B cell (primary cell): ENCODE results near the gene FBXO28. TPM values are rescaled to one million over a fixed set of nuclear protein-coding genes. Genes with fewer than 3 reads are reported as not detected.

ENCODE experiments used
- ATAC-seq: fragments of 200-7000 bp; cut with Tn5 transposase; one replicate; pipeline ENCODE4 v1.10.0; 2021; ENCODE audit warnings: low read depth, mild to moderate bottlenecking, moderate number of reproducible peaks, moderate library complexity
- CTCF ChIA-PET: fragments of 350-600 bp; sonication (Branson Sonifier 250); formaldehyde crosslinking; loops from one replicate; lab custom pipeline; 2021; ENCODE audit warnings: antibody characterized with exemption, inconsistent platforms; lab: Charles Lee
- POLR2A ChIA-PET: fragments of 350-600 bp; sonication (Branson Sonifier 250); formaldehyde crosslinking; loops from one replicate; lab custom pipeline; 2021; ENCODE audit warnings: antibody characterized with exemption; lab: Charles Lee
- DNase-seq: peaks from one replicate; pipeline ENCODE4 v3.0.0; 2013
- H2AFZ ChIP-seq: 2 replicates; pipeline ENCODE4 v1.6.1; 2012; ENCODE audit warnings: mild to moderate bottlenecking, low read depth, low read length; ENCODE audit not compliant: insufficient read depth, poor library complexity, severe bottlenecking
- H3K27ac ChIP-seq, 2 donors: 1 replicate in 1 of 2; 2 replicates in 1 of 2; pipeline ENCODE4 v1.5.1; 2012 to 2013; ENCODE audit warnings: low read length in 2 of 2, mild to moderate bottlenecking in 2 of 2, moderate library complexity in 1 of 2
- H3K27me3 ChIP-seq, 4 experiments: fragments of 200-600 bp in 1 of 4; sonication (generic) in 1 of 4; replicated peaks in 1 of 4; 1 replicate in 2 of 4; 2 replicates in 2 of 4; pipeline versions ENCODE4 v1.6.1 to v1.7.0; 2013 to 2016; ENCODE audit warnings: low read length in 3 of 4, mild to moderate bottlenecking in 2 of 4, mixed read lengths in 1 of 4, moderate library complexity in 1 of 4; ENCODE audit not compliant: insufficient read depth in 4 of 4, control insufficient read depth in 3 of 4; ENCODE audit errors: control extremely low read depth in 1 of 4
- H3K36me3 ChIP-seq, 2 experiments: replicated peaks in 1 of 2; 1 replicate in 1 of 2; 2 replicates in 1 of 2; pipeline versions ENCODE4 v1.6.1 to v1.7.1; 2013; ENCODE audit warnings: low read length in 1 of 2; ENCODE audit not compliant: insufficient read depth in 2 of 2, control insufficient read depth in 1 of 2; ENCODE audit errors: control extremely low read depth in 1 of 2, extremely low read depth in 1 of 2
- H3K4me1 ChIP-seq, 2 donors: fragments of 200-600 bp in 1 of 2; sonication (generic) in 1 of 2; 1 replicate in 1 of 2; 2 replicates in 1 of 2; pipeline versions ENCODE4 v1.5.1 to v1.6.1; 2013 to 2017; ENCODE audit warnings: low read length in 2 of 2; ENCODE audit not compliant: control insufficient read depth in 2 of 2, insufficient read depth in 2 of 2
- H3K4me2 ChIP-seq: replicated peaks from 2 replicates; pipeline ENCODE3; 2012; ENCODE audit warnings: mild to moderate bottlenecking, low read depth, low read length; ENCODE audit not compliant: poor library complexity, severe bottlenecking
- H3K4me3 ChIP-seq, 5 experiments: fragments of 200-600 bp in 1 of 5; sonication (generic) in 1 of 5; 1 replicate in 3 of 5; 2 replicates in 2 of 5; pipeline versions ENCODE4 v1.5.1 to v1.7.0; 2011 to 2016; ENCODE audit warnings: low read length in 4 of 5, mild to moderate bottlenecking in 4 of 5, low read depth in 2 of 5, control low read depth in 1 of 5, moderate library complexity in 1 of 5; ENCODE audit not compliant: insufficient read depth in 1 of 5; ENCODE audit errors: control extremely low read depth in 1 of 5, extremely low read depth in 1 of 5
- H3K79me2 ChIP-seq: fragments of 200-600 bp; sonication (generic); one replicate; pipeline ENCODE4 v1.6.0; 2016; ENCODE audit warnings: low read length; ENCODE audit not compliant: control insufficient read depth, insufficient read depth
- H3K9ac ChIP-seq: fragments of 200-600 bp; sonication (generic); 2 replicates; pipeline ENCODE4 v1.6.1; 2017; ENCODE audit warnings: mild to moderate bottlenecking, low read length, moderate library complexity
- H3K9me3 ChIP-seq, 3 donors: one replicate each; pipeline versions ENCODE4 v1.6.1 to v1.7.1; 2013; ENCODE audit warnings: low read length in 2 of 3; ENCODE audit not compliant: control insufficient read depth in 2 of 3, insufficient read depth in 1 of 3; ENCODE audit errors: control extremely low read depth in 1 of 3
- H4K20me1 ChIP-seq: 2 replicates; pipeline ENCODE4 v1.6.0; 2012; ENCODE audit warnings: mild to moderate bottlenecking, low read length; ENCODE audit not compliant: insufficient read depth, control insufficient read depth, poor library complexity, severe bottlenecking
- H3K27ac Mint-ChIP-seq: one replicate; pipeline ENCODE4 v1.8.0; 2021; ENCODE audit warnings: mixed read lengths
- H3K27me3 Mint-ChIP-seq: one replicate; pipeline ENCODE4 v1.8.0; 2021; ENCODE audit warnings: mixed read lengths
- H3K4me1 Mint-ChIP-seq: one replicate; pipeline ENCODE4 v1.8.0; 2021; ENCODE audit warnings: mixed read lengths
- H3K4me3 Mint-ChIP-seq: one replicate; pipeline ENCODE4 v1.8.0; 2021; ENCODE audit warnings: mixed read lengths
- H3K9me3 Mint-ChIP-seq: one replicate; pipeline ENCODE4 v1.8.0; 2022; ENCODE audit warnings: mixed read lengths; ENCODE audit not compliant: insufficient read depth
- EZH2 ChIP-seq: IDR thresholded peaks from 2 replicates; pipeline ENCODE4 v1.6.1; 2012; ENCODE audit warnings: borderline replicate concordance, low read depth, mild to moderate bottlenecking, moderate library complexity, low read length; ENCODE audit not compliant: insufficient read depth, poor library complexity, severe bottlenecking
- WGBS: methylation state at CpG from one replicate; pipeline ENCODE4 v1.1.5; 2013; ENCODE audit warnings: missing lambda C conversion rate; ENCODE audit not compliant: insufficient coverage; 5-methylcytosine and 5-hydroxymethylcytosine counted together
- intact Hi-C: fragments of 100-400 bp; cut with micrococcal nuclease; formaldehyde crosslinking; loops from one replicate; pipeline ENCODE4 v1.10.0; 2022
- polyA plus RNA-seq: library from polyadenylated mRNA; depleted of rRNA; stranded (reverse); fragments of >200 nt; gene quantifications from 2 replicates; pipeline ENCODE4 v1.2.3, GENCODE V29; 2012
- total RNA-seq, 2 donors: library from RNA; stranded (reverse); fragments of 120-200 nt in 1 of 2; gene quantifications; 1 replicate in 1 of 2; 2 replicates in 1 of 2; pipeline versions ENCODE4 v1.2.3 to v1.2.4, GENCODE V29; 2013 to 2022
- TF ChIP-seq, protein P1 (sequence below): fragments of 200-600 bp; IDR thresholded peaks from one replicate; pipeline ENCODE4 v1.8.0; 2022; ENCODE audit warnings: antibody characterized with exemption, mild to moderate bottlenecking

Gene FBXO28
- total and polyA plus RNA-seq, 2 donors (not counting 1 experiment from before 2014, with no cell fraction given): 17.5 to 39.7 TPM

DNA sequence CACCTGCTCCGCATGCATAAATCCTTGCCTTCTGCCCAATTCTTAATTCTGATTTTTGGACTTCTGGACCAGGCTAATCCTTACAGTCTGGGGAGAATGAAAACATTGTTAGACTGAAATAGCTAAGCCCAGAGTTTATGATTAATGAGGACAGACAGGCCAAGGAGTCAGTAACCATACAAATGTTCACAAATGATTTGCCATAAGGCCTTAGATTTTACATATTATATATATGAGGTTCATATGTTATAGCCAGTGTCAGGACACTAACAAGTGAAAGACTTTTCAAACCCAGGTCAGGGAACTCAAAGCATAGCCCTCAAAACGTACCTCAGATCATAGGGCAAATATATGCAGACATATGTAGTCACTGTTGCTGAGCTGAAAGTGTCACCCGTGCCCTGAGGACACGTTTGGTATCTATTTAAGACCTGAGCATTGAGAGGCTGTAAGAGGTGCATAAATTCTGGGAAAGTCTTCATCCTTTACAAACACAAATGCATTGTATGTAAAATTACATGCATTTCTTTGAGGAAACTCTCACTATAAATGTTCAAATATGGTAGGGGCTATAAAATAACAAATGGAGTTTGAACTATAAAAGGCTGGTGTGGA is 45.3 kb upstream of the FBXO28 start:
- no peaks in the 10 kb centered on the region for H4K20me1 ChIP-seq
- Mint-ChIP-seq H3K27ac (no peak overlapping the region), H3K27me3 (peaks cover 26% of the 10 kb centered on the region), H3K4me3 (no peak overlapping the region), H3K9me3 (peaks cover 2% of the 10 kb centered on the region), H3K4me1 (peaks cover 2% of the 10 kb centered on the region)
- WGBS: 100% methylated on average over 2 of the region's 4 CpGs
- H3K9me3 ChIP-seq: peaks cover 0 to 2% (median 0%) of the 10 kb centered on the region in 3 donors
- no peak overlapping the region for H3K4me2 ChIP-seq
- H3K79me2 ChIP-seq: no peaks in the 10 kb centered on the region
- no peak for DNase-seq
- no peak for ATAC-seq
- H2AFZ ChIP-seq: no peak overlapping the region
- CTCF ChIA-PET: interaction anchor here (0.5 to 1.1 kb wide), 2 partner anchors 17 to 48 kb away, joined by 3 read pairs; no protein-coding TSS in a partner anchor
- intact Hi-C loops: no loop called here
- H3K9ac ChIP-seq: no peak overlapping the region
- no peaks in the 10 kb centered on the region for H3K36me3 ChIP-seq
- no peak overlapping the region for H3K27ac ChIP-seq
- H3K4me1 ChIP-seq: peaks cover 0 to 7% of the 10 kb centered on the region in 2 donors
- TF ChIP-seq EZH2: no peak
- TF ChIP-seq, protein P1, sequence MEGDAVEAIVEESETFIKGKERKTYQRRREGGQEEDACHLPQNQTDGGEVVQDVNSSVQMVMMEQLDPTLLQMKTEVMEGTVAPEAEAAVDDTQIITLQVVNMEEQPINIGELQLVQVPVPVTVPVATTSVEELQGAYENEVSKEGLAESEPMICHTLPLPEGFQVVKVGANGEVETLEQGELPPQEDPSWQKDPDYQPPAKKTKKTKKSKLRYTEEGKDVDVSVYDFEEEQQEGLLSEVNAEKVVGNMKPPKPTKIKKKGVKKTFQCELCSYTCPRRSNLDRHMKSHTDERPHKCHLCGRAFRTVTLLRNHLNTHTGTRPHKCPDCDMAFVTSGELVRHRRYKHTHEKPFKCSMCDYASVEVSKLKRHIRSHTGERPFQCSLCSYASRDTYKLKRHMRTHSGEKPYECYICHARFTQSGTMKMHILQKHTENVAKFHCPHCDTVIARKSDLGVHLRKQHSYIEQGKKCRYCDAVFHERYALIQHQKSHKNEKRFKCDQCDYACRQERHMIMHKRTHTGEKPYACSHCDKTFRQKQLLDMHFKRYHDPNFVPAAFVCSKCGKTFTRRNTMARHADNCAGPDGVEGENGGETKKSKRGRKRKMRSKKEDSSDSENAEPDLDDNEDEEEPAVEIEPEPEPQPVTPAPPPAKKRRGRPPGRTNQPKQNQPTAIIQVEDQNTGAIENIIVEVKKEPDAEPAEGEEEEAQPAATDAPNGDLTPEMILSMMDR: no peak
- peaks cover 0 to 14% (median 6%) of the 10 kb centered on the region in 4 experiments for H3K27me3 ChIP-seq
- no peak overlapping the region for H3K4me3 ChIP-seq
- POLR2A ChIA-PET: no interaction called here

DNA sequence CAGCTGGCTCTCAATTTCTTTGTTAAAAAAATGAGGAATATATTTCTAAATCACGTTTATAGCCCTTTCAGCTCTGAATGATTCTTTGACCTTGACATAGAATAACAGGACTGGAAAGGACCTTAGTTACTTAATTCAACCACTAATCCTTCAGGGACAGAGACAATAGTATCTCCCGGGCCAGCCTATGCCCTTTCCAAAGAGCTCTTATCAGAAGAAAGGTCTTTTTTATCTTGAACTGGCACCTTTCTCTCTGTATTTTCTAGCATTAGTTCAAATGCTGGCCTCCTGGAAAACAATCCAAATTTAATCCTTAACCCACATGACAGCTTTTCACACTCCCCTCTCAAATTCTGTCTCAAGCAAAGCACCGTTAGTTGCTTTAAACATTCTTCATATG is 44.8 kb upstream of the FBXO28 start:
- POLR2A ChIA-PET: no interaction called here
- Mint-ChIP-seq H3K4me1 (peaks cover 2% of the 10 kb centered on the region), H3K9me3 (peaks cover 2% of the 10 kb centered on the region), H3K27me3 (peaks cover 27% of the 10 kb centered on the region), H3K27ac (no peak overlapping the region), H3K4me3 (no peak overlapping the region)
- Histone ChIP-seq H3K36me3 (no peaks in the 10 kb centered on the region), H3K79me2 (no peaks in the 10 kb centered on the region), H3K27me3 (peaks cover 0 to 14% (median 6%) of the 10 kb centered on the region in 4 experiments), H4K20me1 (no peaks in the 10 kb centered on the region), H3K27ac (no peak overlapping the region), H3K4me2 (no peak overlapping the region), H3K4me1 (peaks cover 0 to 7% of the 10 kb centered on the region in 2 donors), H3K4me3 (no peak overlapping the region), H3K9me3 (peaks cover 0 to 2% (median 0%) of the 10 kb centered on the region in 3 donors), H3K9ac (no peak overlapping the region), H2AFZ (no peak overlapping the region)
- CTCF ChIA-PET: interaction anchor here (1.1 kb wide), 1 partner anchor 18 kb away, joined by 3 read pairs; no protein-coding TSS in a partner anchor
- 97% methylated on average over 2 of the region's 3 CpGs for WGBS
- DNase-seq: no peak
- no peak for TF ChIP-seq EZH2
- TF ChIP-seq, protein P1: no peak
- intact Hi-C loops: no loop called here
- no peak for ATAC-seq
